Stimulated activated CD4-positive, alpha-beta T cell treated with anti-CD3 and anti-CD28 coated beads, TNF-alpha, amount 100 ng/mL, for 1 hour (primary cell): ENCODE results near the gene NUP54.

ENCODE experiments used
- DNase-seq, 3 donors: peaks; one replicate each; pipeline ENCODE4 v3.0.0-alpha.2; 2020; ENCODE audit warnings: low read depth in 3 of 3, low spot score in 1 of 3

The NUP54 gene

GRCh38 chr4:76147454-76148141, 599 bp downstream of the NUP54 start:
- DNase-seq = peak in 1 of 3 donors; percentile 9

GRCh38 chr4:76144546-76144945, 3.7 kb downstream of the NUP54 start:
- no peak for DNase-seq

GRCh38 chr4:76141241-76141640, 7.0 kb downstream of the NUP54 start:
- DNase-seq = no peak

GRCh38 chr4:76127754-76128153, 20.4 kb downstream of the NUP54 start:
- DNase-seq = no peak

- DNase-seq = no peak
Observed at GRCh38 chr4:76125816-76126215, 22.4 kb downstream of the NUP54 start.

GRCh38 chr4:76120199-76120598, 28.0 kb downstream of the NUP54 start:
- DNase-seq = no peak

GRCh38 chr4:76117536-76117935, 30.7 kb downstream of the NUP54 start:
- DNase-seq = no peak

GRCh38 chr4:76116821-76117220, 31.4 kb downstream of the NUP54 start:
- DNase-seq = no peak

- DNase-seq = no peak
Observed at GRCh38 chr4:76108467-76109181, 39.6 kb downstream of the NUP54 start.

- no peak for DNase-seq
Observed at GRCh38 chr4:76106442-76106841, 41.8 kb downstream of the NUP54 start.

GRCh38 chr4:76105652-76106051, 42.5 kb downstream of the NUP54 start:
- DNase-seq = no peak

- DNase-seq = no peak
Observed at GRCh38 chr4:76096076-76096475, 52.1 kb downstream of the NUP54 start.

- no peak for DNase-seq
Observed at GRCh38 chr4:76095568-76095967, 52.6 kb downstream of the NUP54 start.

- no peak for DNase-seq
Observed at GRCh38 chr4:76091052-76091451, 57.1 kb downstream of the NUP54 start.

GRCh38 chr4:76090241-76090691, 57.9 kb downstream of the NUP54 start:
- DNase-seq = no peak

GRCh38 chr4:76088719-76089118, 59.5 kb downstream of the NUP54 start:
- no peak for DNase-seq

- DNase-seq = no peak
Observed at GRCh38 chr4:76087007-76087769, 61.0 kb downstream of the NUP54 start.

GRCh38 chr4:76084542-76084941, 63.7 kb downstream of the NUP54 start:
- DNase-seq = no peak

- DNase-seq = no peak
Observed at GRCh38 chr4:76083386-76083988, 64.7 kb downstream of the NUP54 start.

- no peak for DNase-seq
Observed at GRCh38 chr4:76078033-76078613, 70.1 kb downstream of the NUP54 start.

- DNase-seq = no peak
Observed at GRCh38 chr4:76074993-76075600, 73.1 kb downstream of the NUP54 start.
